Heart right ventricle (tissue), 16 donors: ENCODE measurements around the gene SRR. TPM values are rescaled to one million over a fixed set of nuclear protein-coding genes. Genes with fewer than 3 reads are reported as not detected.

ENCODE experiments used
- ATAC-seq, 8 donors: fragments of 200-7000 bp; cut with Tn5 transposase; one replicate each; pipeline ENCODE4 v1.9.1; 2020; ENCODE audit warnings: mild to moderate bottlenecking in 8 of 8, moderate library complexity in 8 of 8, moderate number of reproducible peaks in 1 of 8
- DNase-seq, 2 donors: peaks; one replicate each; pipeline ENCODE4 v3.0.0-alpha.2; 2020
- H3K27ac ChIP-seq, 10 donors: fragments of 200-600 bp; sonication (generic) in 2 of 10; one replicate each; pipeline versions ENCODE4 v1.5.0 to v1.8.0; 2020 to 2022; ENCODE audit warnings: mild to moderate bottlenecking in 3 of 10
- H3K27me3 ChIP-seq, 7 donors: fragments of 200-600 bp; one replicate each; pipeline ENCODE4 v1.8.0; 2021 to 2022; ENCODE audit warnings: mild to moderate bottlenecking in 2 of 7
- H3K36me3 ChIP-seq, 9 donors: fragments of 200-600 bp; sonication (generic) in 1 of 9; one replicate each; pipeline versions ENCODE4 v1.5.0 to v1.8.0; 2020 to 2022; ENCODE audit warnings: mild to moderate bottlenecking in 2 of 9
- H3K4me1 ChIP-seq, 9 donors: fragments of 200-600 bp; sonication (generic) in 1 of 9; one replicate each; pipeline versions ENCODE4 v1.5.0 to v1.8.0; 2020 to 2022; ENCODE audit warnings: mild to moderate bottlenecking in 4 of 9
- H3K4me3 ChIP-seq, 10 donors: fragments of 200-600 bp; sonication (generic) in 2 of 10; one replicate each; pipeline versions ENCODE4 v1.5.0 to v1.8.0; 2020 to 2022; ENCODE audit warnings: mild to moderate bottlenecking in 7 of 10, moderate library complexity in 2 of 10
- H3K9me3 ChIP-seq, 11 donors: fragments of 200-600 bp in 10 of 11; sonication (generic) in 2 of 11; one replicate each; pipeline versions ENCODE4 v1.5.0 to v1.8.0; 2013 to 2022; ENCODE audit warnings: mild to moderate bottlenecking in 2 of 11, control low read depth in 1 of 11, moderate library complexity in 1 of 11
- WGBS, 2 donors: extraction: QIAGEN DNeasy Blood & Tissue Kit; methylation state at CpG; one replicate each; pipeline ENCODE4 v1.1.7; 2013; ENCODE audit warnings: inconsistent platforms in 1 of 2; 5-methylcytosine and 5-hydroxymethylcytosine counted together
- intact Hi-C, 10 donors: fragments of 100-400 bp; cut with DNase I; formaldehyde crosslinking; loops; one replicate each; pipeline versions ENCODE4 v1.11.1 to v1.14.2; 2022
- polyA plus RNA-seq, 2 donors: library from polyadenylated mRNA; stranded (reverse); fragments of 200-250 nt; gene quantifications; one replicate each; pipeline ENCODE4 v1.2.3, GENCODE V29; 2013
- total RNA-seq, 10 donors: library from RNA; stranded (reverse); fragmentation: NEBNext Ultra II Directional in 3 of 10; extraction: Animal tissue kit (Norgen Biotek cat#: 25700) in 3 of 10; gene quantifications; one replicate each; pipeline versions ENCODE4 v1.2.1 to v1.2.4, GENCODE V29; 2021 to 2023
- TF ChIP-seq, protein P1 (sequence below), 9 donors: fragments of 200-600 bp; sonication (generic) in 2 of 9; IDR thresholded peaks; one replicate each; pipeline versions ENCODE4 v1.5.0 to v1.8.0; 2021 to 2022; ENCODE audit warnings: antibody characterized with exemption in 9 of 9, mild to moderate bottlenecking in 5 of 9, moderate library complexity in 1 of 9
- donor health status: Arrhythmogenic right ventricular cardiomyopathy.
- donor health status: ischemic (EF 13 %, LVEDD 7.1; RV severe dilation, severe dysfunction).
- donor health status: healthy with polysubstance abuse.
- donor health status: DM: no; HTN: yes; CAD: no.
- donor health status: DM: no; HTN: no; CAD: no.
- donor health status: ischemic (EF 25% LVEDD 6.9; RV normal size, moderate dysfunction).
- donor health status: ischemic (EF 25% LVEDD 5.7; RV mildly dilated, moderate dysfunction).
- donor health status: healthy.
- donor health status: DM: yes; HTN: yes; CAD: no.
- donor health status: Ischemic cardiomyopathy.
- donor health status: ischemic (EF 35%, LVEDD 5.7; RV mildly dilated, moderate dysfunction).
- donor health status: nonischemic (EF 11% LVEDD 7.7; RV severe dilation, severe dysfunction).
- donor health status: DM: yes; HTN: yes; CAD: no.
- donor health status: PGD.
- donor health status: ischemic (EF 29% LVEDD 5.4; RV normal size, mild dysfunction).
- donor health status: nonischemic (EF 23%, LVEDD 6.1; RV moderate dilation, normal function).

SRR gene
- total and polyA plus RNA-seq, 12 donors = 2.9 to 16.0 (median 9.4) TPM

DNA sequence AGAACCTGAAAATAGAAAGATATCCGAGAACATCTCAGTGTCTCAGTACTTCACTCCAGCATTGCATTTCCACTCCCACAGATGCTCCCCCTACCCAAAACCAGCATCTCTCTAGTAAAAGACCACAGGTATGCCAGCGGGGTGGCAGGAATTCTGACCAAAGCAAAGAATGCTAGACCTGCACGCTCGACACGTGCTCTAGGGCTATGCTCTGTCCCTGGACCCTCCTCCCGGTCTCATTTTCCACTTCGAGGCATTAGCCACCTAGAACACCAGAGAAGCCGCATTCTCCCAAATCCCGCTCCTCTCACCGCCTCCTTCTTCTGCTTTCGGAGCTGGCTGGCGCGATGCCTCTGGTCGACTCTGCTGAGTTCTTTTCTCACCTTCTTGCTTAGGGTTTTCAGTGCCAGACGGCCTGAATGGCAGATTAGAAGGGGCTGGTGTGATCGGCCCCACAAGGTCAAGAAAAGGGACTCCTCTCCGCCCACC, 32.0 kb downstream of the SRR start:
- Histone ChIP-seq H3K9me3 (no peaks in the 10 kb centered on the region), H3K4me3 (peak overlapping the region; percentile 63 to 97 (median 86)), H3K27me3 (no peaks in the 10 kb centered on the region), H3K36me3 (peaks cover 0 to 49% (median 42%) of the 10 kb centered on the region in 9 donors), H3K4me1 (peaks cover 7 to 31% (median 25%) of the 10 kb centered on the region in 9 donors), H3K27ac (peak overlapping the region in 9 of 10 donors; percentile 70 to 92 (median 87))
- ATAC-seq = no peak
- DNase-seq = no peak
- intact Hi-C loops = no loop called here
- TF ChIP-seq, protein P1, sequence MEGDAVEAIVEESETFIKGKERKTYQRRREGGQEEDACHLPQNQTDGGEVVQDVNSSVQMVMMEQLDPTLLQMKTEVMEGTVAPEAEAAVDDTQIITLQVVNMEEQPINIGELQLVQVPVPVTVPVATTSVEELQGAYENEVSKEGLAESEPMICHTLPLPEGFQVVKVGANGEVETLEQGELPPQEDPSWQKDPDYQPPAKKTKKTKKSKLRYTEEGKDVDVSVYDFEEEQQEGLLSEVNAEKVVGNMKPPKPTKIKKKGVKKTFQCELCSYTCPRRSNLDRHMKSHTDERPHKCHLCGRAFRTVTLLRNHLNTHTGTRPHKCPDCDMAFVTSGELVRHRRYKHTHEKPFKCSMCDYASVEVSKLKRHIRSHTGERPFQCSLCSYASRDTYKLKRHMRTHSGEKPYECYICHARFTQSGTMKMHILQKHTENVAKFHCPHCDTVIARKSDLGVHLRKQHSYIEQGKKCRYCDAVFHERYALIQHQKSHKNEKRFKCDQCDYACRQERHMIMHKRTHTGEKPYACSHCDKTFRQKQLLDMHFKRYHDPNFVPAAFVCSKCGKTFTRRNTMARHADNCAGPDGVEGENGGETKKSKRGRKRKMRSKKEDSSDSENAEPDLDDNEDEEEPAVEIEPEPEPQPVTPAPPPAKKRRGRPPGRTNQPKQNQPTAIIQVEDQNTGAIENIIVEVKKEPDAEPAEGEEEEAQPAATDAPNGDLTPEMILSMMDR (IDR thresholded peaks at IDR 0.05) = no peak
- WGBS, 2 donors = 2% methylated on average over 17 of the region's 17 CpGs

DNA sequence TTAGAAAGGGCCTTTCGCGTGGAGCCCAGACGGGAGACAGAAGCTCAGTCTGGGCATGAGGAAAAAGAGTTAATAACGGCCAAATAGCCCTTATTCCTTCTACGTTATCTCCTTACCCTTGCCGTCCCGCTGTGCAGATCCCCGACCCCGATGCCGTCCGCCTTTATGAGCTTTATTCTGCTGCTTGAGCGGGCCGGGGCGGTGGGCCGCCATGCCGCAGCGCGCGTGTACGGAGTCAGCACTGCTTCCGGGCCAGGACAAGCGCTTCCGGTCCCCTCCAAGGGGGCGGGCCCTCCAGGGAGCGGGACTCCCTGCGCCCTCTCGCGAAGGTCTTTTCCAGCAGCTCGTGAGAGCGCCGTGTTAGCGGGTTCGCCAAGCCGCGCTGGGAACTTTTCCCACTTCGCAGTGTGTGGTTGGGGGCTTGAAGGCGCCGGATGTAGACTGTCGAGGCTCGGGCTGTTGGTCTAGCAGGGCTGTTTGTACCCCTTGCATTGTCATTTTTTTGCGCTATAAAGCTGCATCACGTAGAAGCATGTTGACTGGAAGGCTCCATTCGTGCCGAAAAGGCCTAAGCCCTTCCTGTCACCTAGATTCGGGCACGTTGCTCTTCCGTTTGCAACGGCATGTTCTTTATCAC, 32.6 kb downstream of the SRR start, which contains the start of gene TSR1:
Gene TSR1, minus strand, starts transcription at position 243 of the 637 bp plus-strand sequence. Its CDS starts 30 bp downstream, at position 213.
- Histone ChIP-seq H3K36me3 (peaks cover 0 to 49% (median 36%) of the 10 kb centered on the region in 9 donors), H3K27me3 (no peaks in the 10 kb centered on the region), H3K4me3 (peak within 1 kb of the TSS; percentile 63 to 97 (median 86)), H3K27ac (peak within 1 kb of the TSS; percentile 63 to 92 (median 86)), H3K4me1 (peaks cover 7 to 31% (median 25%) of the 10 kb centered on the region in 9 donors), H3K9me3 (no peaks in the 10 kb centered on the region)
- intact Hi-C loops = no loop called here
- 1% methylated on average over 48 of the region's 48 CpGs for WGBS, 2 donors
- peak; percentile 92 for DNase-seq
- peak; percentile 95 to 99 (median 97) for ATAC-seq
- TF ChIP-seq, protein P1 (IDR thresholded peaks at IDR 0.05) = peak in 7 of 9 donors; percentile 17 to 62 (median 39)

DNA sequence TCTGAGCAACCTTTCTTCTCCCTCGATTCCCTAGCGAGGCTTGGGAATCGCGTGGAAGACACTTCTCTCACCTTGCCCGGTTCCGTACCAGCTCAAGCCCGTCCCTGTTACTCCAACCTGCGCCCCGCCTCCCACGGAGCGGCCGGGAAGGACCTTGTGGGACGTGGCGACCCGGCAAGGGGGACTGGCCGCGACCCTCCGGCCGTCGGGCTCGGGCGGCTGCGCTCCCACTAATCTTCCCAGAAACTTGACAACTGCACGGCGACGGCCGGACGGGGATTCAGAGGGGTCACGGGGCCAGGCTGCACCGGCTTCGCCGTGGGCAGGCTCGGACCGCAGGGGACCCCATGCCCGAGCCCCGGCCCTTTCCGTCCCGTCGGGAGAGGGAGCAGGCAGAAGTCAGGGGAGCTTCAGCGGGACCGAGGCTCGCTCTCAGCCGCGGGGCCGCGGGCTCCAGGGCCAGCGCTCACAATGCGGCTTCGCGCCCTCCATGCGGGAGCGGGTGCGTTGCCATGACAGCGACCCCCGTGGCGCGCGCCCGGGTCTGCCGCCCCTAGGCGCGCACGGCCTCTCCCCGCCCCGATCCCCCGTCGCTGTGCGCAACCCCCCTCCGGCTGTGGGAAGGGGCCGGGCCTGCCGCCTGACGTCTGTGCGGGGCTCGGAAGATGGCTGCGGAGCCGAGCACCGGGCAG, 33.2 kb downstream of the SRR start, which contains the start of gene SGSM2:
Gene SGSM2, plus strand, starts transcription at position 650 of the 692 bp plus-strand sequence. CDS start 188 bp downstream, outside the sequence.
- DNase-seq (peak; percentile 71 to 74), ATAC-seq (peak; percentile 67 to 87 (median 70))
- Histone ChIP-seq H3K9me3 (no peaks in the 10 kb centered on the region), H3K27me3 (no peaks in the 10 kb centered on the region), H3K27ac (peak within 1 kb of the TSS; percentile 63 to 92 (median 86)), H3K4me1 (peaks cover 7 to 31% (median 25%) of the 10 kb centered on the region in 9 donors), H3K36me3 (peaks cover 0 to 49% (median 30%) of the 10 kb centered on the region in 9 donors), H3K4me3 (peak within 1 kb of the TSS; percentile 63 to 97 (median 86))
- TF ChIP-seq, protein P1 (IDR thresholded peaks at IDR 0.05) = no peak
- intact Hi-C loops = no loop called here
- 1% methylated on average over 67 to 77 of the region's 77 CpGs for WGBS, 2 donors
